ENCODE results near the gene MARCO. TPM values are rescaled to one million over a fixed set of nuclear protein-coding genes. Genes with fewer than 3 reads are reported as not detected.
"Not testable (repeated sequence)": the region's sequence is repeated elsewhere in the genome, so short reads cannot be mapped to it uniquely, and the experiment has no call there.

The MARCO gene
- total RNA-seq, 2 donors from 2014 or later, result not detected

DNA sequence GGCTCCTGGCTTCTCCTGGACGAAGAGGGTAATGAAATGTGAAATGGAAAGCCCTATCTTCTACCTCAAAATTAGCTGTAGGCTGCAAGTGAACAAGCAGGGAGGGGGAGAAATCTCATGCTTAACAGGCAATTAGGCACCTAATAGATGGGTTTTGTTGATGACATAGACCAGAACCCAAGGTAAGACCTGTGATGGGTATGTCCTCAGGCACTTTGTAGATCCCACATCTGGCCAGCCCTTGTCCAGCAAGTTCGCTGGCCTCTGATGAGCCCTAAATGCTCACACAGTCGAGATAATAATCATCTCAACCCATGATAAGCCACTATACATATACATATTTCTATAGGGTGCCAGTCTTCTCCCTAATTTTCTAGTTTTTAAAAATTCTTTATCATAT lies 82.6 kb downstream of the MARCO start:
- Mint-ChIP-seq H3K4me3 (no peak overlapping the region), H3K4me1 (peaks cover 4% of the 10 kb centered on the region), H3K27me3 (peaks cover 30% of the 10 kb centered on the region), H3K36me3 (ENCODE audit: low read depth) (no peaks in the 10 kb centered on the region), H3K27ac (no peak overlapping the region)
- no peak for DNase-seq
- no peaks in the 10 kb centered on the region for H3K9me3 ChIP-seq (ENCODE audit: control insufficient read depth, low read length, poor library complexity, severe bottlenecking)
- ATAC-seq, result no peak

DNA sequence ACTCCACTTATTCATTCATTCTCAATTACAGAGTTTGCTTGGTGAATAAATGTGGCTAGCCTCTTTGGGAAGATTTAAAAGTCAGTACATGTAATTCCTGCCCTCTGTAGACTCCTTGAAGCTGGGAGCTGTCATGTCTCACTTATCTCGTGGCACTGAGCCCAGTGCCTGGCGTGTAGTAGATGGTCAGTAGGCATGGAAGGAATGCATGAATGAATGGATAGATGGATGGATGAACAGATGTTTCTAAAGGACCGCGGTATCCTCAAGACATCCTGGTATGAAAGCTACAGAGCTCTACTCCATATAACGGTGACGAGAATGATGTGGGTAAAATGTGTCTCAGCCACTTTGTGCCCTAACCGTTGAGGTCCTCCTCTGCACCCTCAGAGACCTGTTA lies 83.0 kb downstream of the MARCO start:
- ATAC-seq, result no peak
- Mint-ChIP-seq H3K27me3 (peaks cover 30% of the 10 kb centered on the region), H3K27ac (no peak overlapping the region), H3K36me3 (ENCODE audit: low read depth) (no peaks in the 10 kb centered on the region), H3K4me1 (peaks cover 4% of the 10 kb centered on the region), H3K4me3 (no peak overlapping the region)
- DNase-seq, result no peak
- no peaks in the 10 kb centered on the region for H3K9me3 ChIP-seq (ENCODE audit: control insufficient read depth, low read length, poor library complexity, severe bottlenecking)

DNA sequence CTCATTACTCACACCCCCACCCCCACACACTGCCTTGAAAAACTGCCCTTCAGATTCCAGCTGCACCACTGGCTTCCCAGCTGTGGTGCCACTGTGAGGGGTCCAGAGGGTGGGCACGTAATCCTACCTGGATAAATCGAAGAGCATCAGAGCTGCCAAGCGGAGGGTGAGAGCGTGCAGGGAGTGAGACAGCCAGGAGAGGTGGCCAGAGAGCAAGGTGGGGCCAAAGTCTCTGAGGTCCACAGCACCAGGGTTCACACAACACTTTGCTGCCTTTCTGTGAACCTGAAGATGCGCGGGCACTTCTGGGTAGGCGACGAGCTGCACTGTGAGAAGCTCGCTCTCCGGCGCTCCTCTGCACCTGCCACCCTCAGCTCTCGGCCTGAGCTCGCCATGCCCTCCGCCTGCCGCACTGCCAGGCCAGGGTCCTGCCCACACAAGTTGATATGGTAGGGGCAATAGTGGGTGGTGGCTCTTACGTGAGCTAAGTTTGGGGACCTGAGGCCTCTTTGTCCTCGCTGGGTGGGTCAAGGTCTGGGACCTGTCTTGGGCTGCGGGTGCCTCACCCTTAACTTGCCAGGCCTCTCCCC lies 83.9 kb downstream of the MARCO start:
- H3K36me3 Mint-ChIP-seq (ENCODE audit: low read depth), result peaks cover 2% of the 10 kb centered on the region
- peaks cover 38% of the 10 kb centered on the region for H3K27me3 Mint-ChIP-seq
- DNase-seq (no peak), ATAC-seq (no peak)
- no peak overlapping the region for H3K4me3 Mint-ChIP-seq
- no peaks in the 10 kb centered on the region for H3K9me3 ChIP-seq (ENCODE audit: control insufficient read depth, low read length, poor library complexity, severe bottlenecking)
- peaks cover 4% of the 10 kb centered on the region for H3K4me1 Mint-ChIP-seq
- H3K27ac Mint-ChIP-seq, result no peak overlapping the region

DNA sequence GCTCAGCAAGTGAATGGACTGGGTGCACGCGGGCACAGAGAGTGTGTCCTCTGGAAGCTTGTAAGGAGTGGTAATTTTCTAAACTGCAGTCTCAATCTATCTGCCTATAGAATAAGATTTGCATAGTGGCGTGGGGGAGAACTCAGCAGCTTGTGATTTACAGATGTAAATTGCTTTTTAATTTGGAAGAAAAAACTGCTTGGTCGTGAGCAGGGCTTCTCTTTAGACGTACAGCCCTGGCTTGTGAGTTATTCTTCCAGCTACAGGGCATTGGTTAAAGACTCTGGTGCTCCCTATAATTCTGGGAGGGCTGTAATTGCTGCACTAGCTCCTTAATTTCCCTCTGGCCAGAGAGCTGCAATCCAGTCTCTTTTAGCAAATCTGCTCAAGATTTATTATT lies 84.9 kb downstream of the MARCO start:
- no peak for ATAC-seq
- Mint-ChIP-seq H3K4me3 (no peak overlapping the region), H3K27ac (no peak overlapping the region), H3K27me3 (peaks cover 42% of the 10 kb centered on the region), H3K36me3 (ENCODE audit: low read depth) (peaks cover 2% of the 10 kb centered on the region), H3K4me1 (peaks cover 4% of the 10 kb centered on the region)
- H3K9me3 ChIP-seq (ENCODE audit: control insufficient read depth, low read length, poor library complexity, severe bottlenecking), result no peaks in the 10 kb centered on the region
- no peak for DNase-seq

DNA sequence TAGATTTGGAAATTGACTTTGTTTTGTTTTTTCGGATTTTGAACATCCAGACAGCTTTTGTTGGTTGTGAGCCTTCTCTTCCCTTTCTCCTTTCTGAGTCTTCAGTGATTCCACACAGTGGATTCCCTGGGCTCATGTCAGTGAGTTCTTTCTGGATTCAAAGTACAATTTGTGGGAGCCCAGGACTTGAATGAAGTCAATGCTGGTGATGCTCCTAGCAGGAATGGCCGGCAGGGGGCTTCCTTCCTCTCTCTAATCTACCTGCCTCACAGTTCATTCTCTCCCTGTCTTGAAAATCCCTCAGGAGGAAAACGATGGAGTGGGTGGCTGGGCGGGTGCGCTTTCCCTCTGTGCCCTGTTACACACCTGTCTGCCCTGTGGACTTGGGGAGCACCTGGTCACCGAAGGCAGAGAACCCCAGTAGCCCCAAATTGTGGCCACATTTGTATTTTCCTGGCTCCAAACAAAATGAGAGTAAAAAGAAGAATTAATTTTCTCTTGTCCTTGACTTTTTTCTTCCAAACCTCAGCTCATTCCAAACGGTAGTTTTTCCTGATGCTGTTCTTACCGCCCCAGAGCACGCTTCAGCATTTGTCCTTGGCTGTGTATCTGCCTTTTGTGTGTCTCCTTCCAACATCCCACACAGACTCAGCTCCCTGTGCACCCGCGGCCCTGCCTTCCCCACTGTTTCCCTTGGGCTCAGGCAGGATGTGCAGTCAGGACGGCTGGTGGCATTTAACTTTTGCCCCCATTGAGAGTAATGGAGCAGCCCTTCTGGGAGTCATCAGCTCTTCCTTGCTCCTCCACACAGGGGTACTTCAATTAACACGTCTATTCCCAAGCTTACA lies 86.6 kb downstream of the MARCO start:
- ATAC-seq, result no peak
- no peak for DNase-seq
- peaks cover 42% of the 10 kb centered on the region for H3K27me3 Mint-ChIP-seq
- H3K9me3 ChIP-seq (ENCODE audit: control insufficient read depth, low read length, poor library complexity, severe bottlenecking), result no peaks in the 10 kb centered on the region
- peaks cover 2% of the 10 kb centered on the region for H3K36me3 Mint-ChIP-seq (ENCODE audit: low read depth)
- H3K4me3 Mint-ChIP-seq, result no peak overlapping the region
- no peaks in the 10 kb centered on the region for H3K4me1 Mint-ChIP-seq
- H3K27ac Mint-ChIP-seq, result no peak overlapping the region

DNA sequence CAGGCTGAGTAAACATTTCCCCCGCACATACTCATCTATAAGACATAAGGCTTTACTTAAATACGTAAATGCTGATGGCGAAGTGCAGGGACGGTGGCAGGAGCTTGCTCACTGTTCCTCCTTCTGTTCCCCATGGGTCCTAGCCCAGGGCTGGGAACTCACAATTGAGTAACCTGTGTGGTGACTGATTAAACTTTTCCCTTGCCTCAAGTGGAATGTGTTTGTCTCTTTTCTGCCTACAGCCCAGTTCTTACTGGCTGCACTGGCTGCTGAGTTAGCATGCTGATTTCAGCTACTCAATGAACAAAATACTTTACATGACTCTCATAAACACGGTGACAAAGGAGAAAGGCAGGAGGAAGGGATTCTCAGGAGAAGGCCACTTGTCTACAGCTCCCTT lies 87.3 kb downstream of the MARCO start:
- Mint-ChIP-seq H3K27ac (no peak overlapping the region), H3K36me3 (ENCODE audit: low read depth) (peaks cover 2% of the 10 kb centered on the region), H3K4me3 (no peak overlapping the region), H3K4me1 (no peaks in the 10 kb centered on the region), H3K27me3 (peaks cover 42% of the 10 kb centered on the region)
- H3K9me3 ChIP-seq (ENCODE audit: control insufficient read depth, low read length, poor library complexity, severe bottlenecking), result peaks cover under 1% of the 10 kb centered on the region
- DNase-seq (no peak), ATAC-seq (no peak)

DNA sequence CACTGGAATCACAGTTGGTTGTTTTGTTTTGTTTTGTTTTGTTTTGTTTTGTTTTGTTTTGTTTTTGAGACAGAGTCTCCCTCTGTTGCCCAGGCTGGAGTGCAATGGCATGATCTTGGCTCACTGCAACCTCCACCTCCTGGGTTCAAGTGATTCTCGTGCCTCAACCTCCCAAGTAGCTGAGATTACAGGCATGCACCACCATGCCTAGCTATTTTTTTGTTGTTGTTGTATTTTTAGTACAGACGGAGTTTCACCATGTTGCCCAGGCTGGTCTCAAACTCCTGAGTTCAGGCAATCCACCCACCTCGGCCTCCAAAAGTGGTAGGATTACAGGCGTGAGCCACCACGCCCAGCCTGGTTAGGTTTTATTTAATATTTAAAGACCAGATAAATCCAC lies 95.9 kb downstream of the MARCO start:
- H3K4me1 Mint-ChIP-seq; H3K27me3 Mint-ChIP-seq; H3K27ac Mint-ChIP-seq; ATAC-seq; DNase-seq; H3K4me3 Mint-ChIP-seq; H3K9me3 ChIP-seq (ENCODE audit: control insufficient read depth, low read length, poor library complexity, severe bottlenecking); H3K36me3 Mint-ChIP-seq (ENCODE audit: low read depth): not testable (repeated sequence)

DNA sequence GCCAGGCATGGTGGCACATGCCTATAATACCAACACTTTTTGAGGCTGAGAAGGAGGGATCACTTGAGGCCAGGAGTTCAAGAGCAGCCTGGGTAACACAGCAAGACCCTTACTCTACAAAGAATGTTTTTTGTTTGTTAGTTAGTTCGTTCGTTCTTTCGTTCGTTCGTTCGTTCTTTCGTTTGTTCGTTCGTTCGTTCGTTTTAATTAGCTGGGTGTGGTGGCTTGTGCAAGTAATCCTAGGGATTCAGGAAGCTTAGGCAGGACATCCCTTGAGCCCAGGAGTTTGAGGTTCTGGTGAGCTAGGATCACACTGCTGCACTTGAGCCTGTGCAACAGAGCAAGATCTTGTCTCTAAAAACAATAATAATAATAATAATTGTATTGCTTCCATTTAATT lies 98.7 kb downstream of the MARCO start:
- Mint-ChIP-seq H3K27ac (no peak overlapping the region), H3K4me1 (no peaks in the 10 kb centered on the region), H3K36me3 (ENCODE audit: low read depth) (no peaks in the 10 kb centered on the region), H3K27me3 (peaks cover 4% of the 10 kb centered on the region), H3K4me3 (no peak overlapping the region)
- DNase-seq, result no peak
- no peaks in the 10 kb centered on the region for H3K9me3 ChIP-seq (ENCODE audit: control insufficient read depth, low read length, poor library complexity, severe bottlenecking)
- no peak for ATAC-seq

Other genes starting within 250 kb of the MARCO start
- gene EN1, start 94.5 kb upstream of the MARCO start, total RNA-seq, result not detected
- not detected for gene C1QL2, start 216.6 kb downstream of the MARCO start, total RNA-seq

Data from T-helper 17 cell (primary cell).